Measurements from ENCODE around the gene TSPAN12.

Gene TSPAN12

DNA sequence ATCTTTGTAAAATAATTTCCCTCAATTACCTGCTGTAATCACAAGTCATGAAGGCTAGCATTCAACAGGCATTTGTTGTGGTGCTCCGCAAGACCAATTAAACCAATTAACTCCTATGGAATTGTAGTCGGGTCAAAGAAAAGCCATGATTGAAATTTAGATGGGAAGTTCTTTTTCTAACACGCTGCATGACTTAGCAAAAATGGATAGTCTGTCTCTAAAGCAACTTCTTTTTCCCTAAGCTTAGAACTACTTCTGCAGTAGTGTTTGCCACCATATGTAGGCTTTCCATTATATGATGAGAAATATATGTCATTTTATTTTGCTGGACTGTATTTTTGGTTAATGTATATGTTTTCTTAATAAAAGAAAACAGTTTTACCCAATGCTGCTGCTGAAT lies 119.1 kb downstream of the TSPAN12 start:
- DNase-seq: no peak
